GM23248 (cell line): ENCODE results near the gene TTC23.

Experiments used
- EZH2 ChIP-seq: fragments of 200-600 bp; sonication (generic); IDR thresholded peaks from 2 replicates; pipeline ENCODE4 v1.6.1; 2018; ENCODE audit warnings: antibody characterized with exemption, mild to moderate bottlenecking; ENCODE audit not compliant: insufficient read depth, poor library complexity, severe bottlenecking
- EZH2phosphoT487 ChIP-seq: fragments of 200-600 bp; sonication (generic); IDR thresholded peaks from 2 replicates; pipeline ENCODE4 v1.6.1; 2018; ENCODE audit warnings: antibody characterized with exemption, moderate library complexity, mild to moderate bottlenecking, low read depth; ENCODE audit not compliant: insufficient read depth

DNA sequence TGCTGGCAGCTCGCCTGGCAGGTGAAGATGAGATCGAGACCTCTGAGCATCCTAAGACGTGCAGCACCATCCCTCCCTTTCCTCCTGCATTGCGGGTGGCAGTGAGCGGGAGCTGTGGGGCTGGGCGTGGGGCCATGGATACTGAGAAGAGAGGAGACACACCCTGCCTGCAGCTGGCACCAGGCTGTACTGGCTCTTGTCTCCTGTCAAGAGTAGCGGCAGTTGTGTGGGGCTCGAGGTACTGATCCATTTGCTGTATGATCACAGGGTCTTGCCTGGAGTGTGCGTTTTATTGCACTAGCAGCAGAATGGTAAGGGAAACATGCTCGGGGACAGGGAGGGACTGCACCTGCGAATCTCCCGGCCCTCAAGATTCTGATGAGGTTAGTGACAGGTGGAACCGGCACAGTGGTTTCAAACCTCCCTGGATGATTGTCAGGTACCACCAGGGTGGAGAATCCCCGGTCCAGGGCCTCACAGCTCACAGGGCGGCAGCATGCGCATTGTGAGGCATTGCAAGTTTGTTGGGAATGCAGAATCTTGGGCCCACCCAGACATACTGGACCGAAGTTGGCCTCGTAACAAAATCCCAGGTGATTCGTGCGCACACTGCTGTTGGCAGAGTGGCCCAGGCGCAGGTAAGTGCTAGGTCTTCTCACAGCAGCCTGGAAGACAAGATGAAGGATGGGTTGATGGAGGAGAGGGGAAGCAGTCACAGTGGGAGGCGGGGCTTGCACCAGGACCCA, 130.4 kb downstream of the TTC23 start:
- no peak for TF ChIP-seq EZH2
- TF ChIP-seq EZH2phosphoT487: no peak
